GM12878 (cell line): ENCODE results near the gene IL18RAP. TPM values are rescaled to one million over a fixed set of nuclear protein-coding genes. Genes with fewer than 3 reads are reported as not detected.

Experiments used
- ATAC-seq: fragments of 200-7000 bp; cut with Tn5 transposase; 3 replicates; pipeline ENCODE4 v1.9.1; 2020; ENCODE audit warnings: mild to moderate bottlenecking, moderate library complexity
- BruUV-seq: library from RNA; stranded (reverse); fragments of 400-500 nt; replicated peaks from 2 replicates; lab custom pipeline; 2021; lab: Mats Ljungman, UMichigan
- CTCF ChIA-PET: fragments of 300-600 bp; sonication (Branson Sonifier 250); formaldehyde crosslinking; extraction: SDS; loops from one replicate; lab custom pipeline; 2021; ENCODE audit warnings: inconsistent platforms; lab: Yijun Ruan, JAX
- POLR2A ChIA-PET: fragments of 350-600 bp; formaldehyde crosslinking; extraction: SDS; loops from one replicate; lab custom pipeline; 2021; ENCODE audit warnings: inconsistent platforms; lab: Charles Lee
- RAD21 ChIA-PET: fragments of 300-600 bp; sonication (Branson Sonifier 250); formaldehyde crosslinking; loops from one replicate; lab custom pipeline; 2023; ENCODE audit warnings: antibody characterized with exemption; ENCODE audit not compliant: unreplicated experiment; lab: Charles Lee
- SMC1A ChIA-PET: fragments of 300-600 bp; sonication (Branson Sonifier 250); formaldehyde crosslinking; loops from one replicate; lab custom pipeline; 2023; ENCODE audit not compliant: unreplicated experiment, uncharacterized antibody; lab: Charles Lee
- DNase-seq: peaks from one replicate; pipeline ENCODE4 v3.0.0-alpha.2; 2011; ENCODE audit warnings: low read depth, low spot score
- FAIRE-seq: peaks from 3 replicates; lab custom pipeline; 2011; peaks lifted over from hg19 to GRCh38; lab: Jason Lieb, UNC
- H2AFZ ChIP-seq: 2 replicates; pipeline ENCODE4 v1.6.0; 2011; ENCODE audit warnings: low read depth, low read length, control low read depth; ENCODE audit not compliant: control insufficient read depth
- H3K27ac ChIP-seq: 2 replicates; pipeline ENCODE4 v1.5.1; 2011; ENCODE audit warnings: control low read depth; ENCODE audit not compliant: control insufficient read depth, insufficient read depth
- H3K27me3 ChIP-seq, 2 experiments: replicated peaks in 1 of 2; 2 replicates each; pipeline versions ENCODE4 v1.6.0 to v1.6.1; 2011; ENCODE audit warnings: low read length in 1 of 2; ENCODE audit not compliant: control insufficient read depth in 2 of 2, insufficient read depth in 2 of 2
- H3K36me3 ChIP-seq, 2 experiments: 2 replicates each; pipeline ENCODE4 v1.5.1; 2011; ENCODE audit warnings: low read length in 1 of 2; ENCODE audit not compliant: control insufficient read depth in 2 of 2, insufficient read depth in 2 of 2
- H3K4me1 ChIP-seq: 2 replicates; pipeline ENCODE4 v1.6.1; 2011; ENCODE audit warnings: mild to moderate bottlenecking, low read length, moderate library complexity, mixed read lengths; ENCODE audit not compliant: control insufficient read depth, insufficient read depth
- H3K4me2 ChIP-seq: 2 replicates; pipeline ENCODE4 v1.6.0; 2011; ENCODE audit warnings: control low read depth; ENCODE audit not compliant: control insufficient read depth, insufficient read depth
- H3K4me3 ChIP-seq: fragments of 200-600 bp; sonication (generic); 2 replicates; pipeline ENCODE4 v1.5.1; 2016
- H3K79me2 ChIP-seq: 2 replicates; pipeline ENCODE4 v1.6.0; 2011; ENCODE audit warnings: low read length; ENCODE audit not compliant: control insufficient read depth, insufficient read depth
- H3K9ac ChIP-seq: 2 replicates; pipeline ENCODE4 v1.8.0; 2011; ENCODE audit warnings: low read length, control low read depth, mixed read lengths; ENCODE audit not compliant: control insufficient read depth, insufficient read depth
- H3K9me3 ChIP-seq: replicated peaks from 3 replicates; pipeline ENCODE4 v1.5.1; 2011; ENCODE audit warnings: mild to moderate bottlenecking, low read length; ENCODE audit not compliant: control insufficient read depth, insufficient read depth
- H4K20me1 ChIP-seq: 2 replicates; pipeline ENCODE4 v1.6.0; 2011; ENCODE audit not compliant: control insufficient read depth, insufficient read depth
- CREB1 ChIP-seq: IDR thresholded peaks from 2 replicates; pipeline ENCODE4 v1.6.1; 2012; ENCODE audit warnings: low read depth, mild to moderate bottlenecking, inconsistent platforms
- JUNB ChIP-seq: IDR thresholded peaks from 2 replicates; pipeline ENCODE4 v1.6.1; 2016; ENCODE audit warnings: antibody characterized with exemption, mild to moderate bottlenecking
- MTA2 ChIP-seq: fragments of 450-650 bp; IDR thresholded peaks from 2 replicates; pipeline ENCODE4 v1.6.1; 2016; ENCODE audit warnings: low read depth, mild to moderate bottlenecking, moderate library complexity
- MXI1 ChIP-seq: fragments of 150-350 bp; IDR thresholded peaks from 2 replicates; pipeline ENCODE4 v1.6.1; 2011; ENCODE audit warnings: low read depth, mild to moderate bottlenecking, inconsistent platforms, low read length, improper control_type of control experiment
- RFX5 ChIP-seq: IDR thresholded peaks from 2 replicates; pipeline ENCODE4 v1.6.1; 2011; ENCODE audit warnings: low read depth, low read length, improper control_type of control experiment
- SMC3 ChIP-seq: IDR thresholded peaks from 2 replicates; pipeline ENCODE4 v1.6.1; 2011; ENCODE audit warnings: low read length, improper control_type of control experiment, borderline replicate concordance
- STAT1 ChIP-seq: fragments of 450-650 bp; conservative IDR thresholded peaks from 2 replicates; pipeline ENCODE4 v1.6.1; 2014; ENCODE audit warnings: antibody characterized with exemption, mild to moderate bottlenecking
- TARDBP ChIP-seq: IDR thresholded peaks from 2 replicates; pipeline ENCODE4 v1.6.1; 2016; ENCODE audit warnings: borderline replicate concordance
- TBL1XR1 ChIP-seq: IDR thresholded peaks from 2 replicates; pipeline ENCODE4 v1.6.1; 2012; ENCODE audit warnings: low read depth, low read length, improper control_type of control experiment
- ZBTB11 ChIP-seq: fragments of 450-650 bp; formaldehyde crosslinking; IDR thresholded peaks from 2 replicates; pipeline ENCODE4 v1.5.0; 2022; ENCODE audit warnings: mild to moderate bottlenecking, missing genetic modification characterization
- WGBS: methylation state at CpG from one replicate; pipeline ENCODE4 v1.1.6; 2016; ENCODE audit warnings: low lambda C conversion rate; ENCODE audit not compliant: insufficient replicate concordance, insufficient coverage; ENCODE audit errors: missing lambda C conversion rate; 5-methylcytosine and 5-hydroxymethylcytosine counted together
- in situ Hi-C: fragments of 300-500 bp; cut with MboI; formaldehyde crosslinking; loops from 9 replicates; pipeline ENCODE4 v1.14.3; 2018; ENCODE audit warnings: mixed read lengths
- intact Hi-C: fragments of 100-400 bp; cut with micrococcal nuclease; formaldehyde crosslinking; loops from one replicate; pipeline ENCODE4 v1.14.2; 2022; ENCODE audit not compliant: unreplicated experiment
- polyA plus RNA-seq, 11 experiments: library from polyadenylated mRNA; depleted of rRNA in 4 of 11; unstranded in 6 of 11; stranded (reverse) in 5 of 11; fragments of >200 nt; fragmentation: Nextera tagmentation in 4 of 11; fragmentation: Illumina TruSeq in 1 of 11; extraction: Ambion mirVana in 4 of 11; extraction: Trizol in 1 of 11; gene quantifications; 1 replicate in 1 of 11; 2 replicates in 10 of 11; pipeline versions ENCODE4 v1.2.1 to v1.2.3, GENCODE V29; 2011 to 2016; ENCODE audit warnings: inconsistent platforms in 2 of 11, missing spikeins in 2 of 11, low read depth in 1 of 11
- total RNA-seq, 4 experiments: library from RNA; depleted of rRNA in 3 of 4; stranded (reverse); fragments of >200 nt in 3 of 4; fragmentation: Illumina TruSeq in 1 of 4; extraction: Trizol in 1 of 4; gene quantifications; 2 replicates each; pipeline versions ENCODE4 v1.2.1 to v1.2.3, GENCODE V29; 2013 to 2021
- TF ChIP-seq, protein P1 (sequence below), 3 experiments: IDR thresholded peaks in 2 of 3; conservative IDR thresholded peaks in 1 of 3; 2 replicates each; pipeline ENCODE4 v1.5.1; 2011; ENCODE audit warnings: low read depth in 3 of 3, low read length in 3 of 3, mild to moderate bottlenecking in 3 of 3, control low read depth in 2 of 3, moderate library complexity in 2 of 3, inconsistent platforms in 1 of 3, mixed read lengths in 1 of 3; ENCODE audit not compliant: control insufficient read depth in 2 of 3, insufficient read depth in 1 of 3; ENCODE audit errors: extremely low read depth in 1 of 3
- TF ChIP-seq, protein P2 (sequence below): IDR thresholded peaks from 2 replicates; pipeline ENCODE4 v1.6.1; 2012; ENCODE audit warnings: low read length, inconsistent platforms
- TF ChIP-seq, protein P3 (sequence below): IDR thresholded peaks from 2 replicates; pipeline ENCODE4 v1.6.1; 2012; ENCODE audit warnings: low read depth, low read length, improper control_type of control experiment
- TF ChIP-seq, protein P4 (sequence below): IDR thresholded peaks from 2 replicates; pipeline ENCODE4 v1.6.1; 2011; ENCODE audit warnings: low read depth, mild to moderate bottlenecking, low read length, moderate library complexity, borderline replicate concordance; ENCODE audit errors: extremely low read depth
- TF ChIP-seq, protein P5 (sequence below): IDR thresholded peaks from 2 replicates; pipeline ENCODE4 v1.6.1; 2011; ENCODE audit warnings: borderline replicate concordance, low read depth, mild to moderate bottlenecking, moderate library complexity, mixed read lengths, low read length; ENCODE audit not compliant: insufficient read depth; ENCODE audit errors: extremely low read length

IL18RAP gene
- total and polyA plus RNA-seq, 10 of the 15 experiments (the other 5 are each of a cell fraction or from before 2014, with no cell fraction given): 0.37 to 1.6 (median 0.75) TPM; not detected in 1

- ChIA-PET SMC1A (interaction anchor here (0.9 to 4.7 kb wide), 3 partner anchors 8 to 15 kb away, joined by 3 to 19 read pairs (median 4); no protein-coding TSS in a partner anchor), CTCF (interaction anchor here (0.6 to 4.0 kb wide), 7 partner anchors 14 to 391 kb away, joined by 3 to 20 read pairs (median 5); no protein-coding TSS in a partner anchor), POLR2A (no interaction called here), RAD21 (interaction anchor here (0.7 to 1.4 kb wide), 2 partner anchors 187 to 344 kb away, joined by 4 to 5 read pairs; no protein-coding TSS in a partner anchor)
- Histone ChIP-seq H3K27ac (no peak overlapping the region), H3K27me3 (no peaks in the 10 kb centered on the region), H3K79me2 (no peaks in the 10 kb centered on the region), H3K4me3 (no peak overlapping the region), H3K36me3 (no peaks in the 10 kb centered on the region), H3K9ac (no peak overlapping the region), H2AFZ (no peak overlapping the region), H3K9me3 (no peaks in the 10 kb centered on the region; the same call in 1 of the 3 replicates), H3K4me2 (no peak overlapping the region), H4K20me1 (no peaks in the 10 kb centered on the region), H3K4me1 (peaks cover 32% of the 10 kb centered on the region)
- ATAC-seq: no peak
- 42% methylated on average over 1 of the region's 1 CpG for WGBS
- intact Hi-C loops: no loop called here
- in situ Hi-C loops: no loop called here
- TF ChIP-seq, protein P1, sequence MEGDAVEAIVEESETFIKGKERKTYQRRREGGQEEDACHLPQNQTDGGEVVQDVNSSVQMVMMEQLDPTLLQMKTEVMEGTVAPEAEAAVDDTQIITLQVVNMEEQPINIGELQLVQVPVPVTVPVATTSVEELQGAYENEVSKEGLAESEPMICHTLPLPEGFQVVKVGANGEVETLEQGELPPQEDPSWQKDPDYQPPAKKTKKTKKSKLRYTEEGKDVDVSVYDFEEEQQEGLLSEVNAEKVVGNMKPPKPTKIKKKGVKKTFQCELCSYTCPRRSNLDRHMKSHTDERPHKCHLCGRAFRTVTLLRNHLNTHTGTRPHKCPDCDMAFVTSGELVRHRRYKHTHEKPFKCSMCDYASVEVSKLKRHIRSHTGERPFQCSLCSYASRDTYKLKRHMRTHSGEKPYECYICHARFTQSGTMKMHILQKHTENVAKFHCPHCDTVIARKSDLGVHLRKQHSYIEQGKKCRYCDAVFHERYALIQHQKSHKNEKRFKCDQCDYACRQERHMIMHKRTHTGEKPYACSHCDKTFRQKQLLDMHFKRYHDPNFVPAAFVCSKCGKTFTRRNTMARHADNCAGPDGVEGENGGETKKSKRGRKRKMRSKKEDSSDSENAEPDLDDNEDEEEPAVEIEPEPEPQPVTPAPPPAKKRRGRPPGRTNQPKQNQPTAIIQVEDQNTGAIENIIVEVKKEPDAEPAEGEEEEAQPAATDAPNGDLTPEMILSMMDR (IDR thresholded peaks at IDR 0.05 in 2 of 3, conservative IDR thresholded peaks at IDR 0.05 in 1 of 3; ENCODE audit: control insufficient read depth in 2 of 3, extremely low read depth in 1 of 3, insufficient read depth in 1 of 3, low read depth in 3 of 3, low read length in 3 of 3): no peak
- TF ChIP-seq CREB1 (no peak), MXI1 (no peak), RFX5 (no peak), TBL1XR1 (no peak), ZBTB11 (CRISPR knock-in tag) (no peak), TARDBP (no peak), STAT1 (no peak), JUNB (no peak), MTA2 (no peak), SMC3 (no peak)
- TF ChIP-seq, protein P2, sequence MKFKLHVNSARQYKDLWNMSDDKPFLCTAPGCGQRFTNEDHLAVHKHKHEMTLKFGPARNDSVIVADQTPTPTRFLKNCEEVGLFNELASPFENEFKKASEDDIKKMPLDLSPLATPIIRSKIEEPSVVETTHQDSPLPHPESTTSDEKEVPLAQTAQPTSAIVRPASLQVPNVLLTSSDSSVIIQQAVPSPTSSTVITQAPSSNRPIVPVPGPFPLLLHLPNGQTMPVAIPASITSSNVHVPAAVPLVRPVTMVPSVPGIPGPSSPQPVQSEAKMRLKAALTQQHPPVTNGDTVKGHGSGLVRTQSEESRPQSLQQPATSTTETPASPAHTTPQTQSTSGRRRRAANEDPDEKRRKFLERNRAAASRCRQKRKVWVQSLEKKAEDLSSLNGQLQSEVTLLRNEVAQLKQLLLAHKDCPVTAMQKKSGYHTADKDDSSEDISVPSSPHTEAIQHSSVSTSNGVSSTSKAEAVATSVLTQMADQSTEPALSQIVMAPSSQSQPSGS: no peak
- TF ChIP-seq, protein P3, sequence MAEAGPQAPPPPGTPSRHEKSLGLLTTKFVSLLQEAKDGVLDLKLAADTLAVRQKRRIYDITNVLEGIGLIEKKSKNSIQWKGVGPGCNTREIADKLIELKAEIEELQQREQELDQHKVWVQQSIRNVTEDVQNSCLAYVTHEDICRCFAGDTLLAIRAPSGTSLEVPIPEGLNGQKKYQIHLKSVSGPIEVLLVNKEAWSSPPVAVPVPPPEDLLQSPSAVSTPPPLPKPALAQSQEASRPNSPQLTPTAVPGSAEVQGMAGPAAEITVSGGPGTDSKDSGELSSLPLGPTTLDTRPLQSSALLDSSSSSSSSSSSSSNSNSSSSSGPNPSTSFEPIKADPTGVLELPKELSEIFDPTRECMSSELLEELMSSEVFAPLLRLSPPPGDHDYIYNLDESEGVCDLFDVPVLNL: no peak
- TF ChIP-seq, protein P4, sequence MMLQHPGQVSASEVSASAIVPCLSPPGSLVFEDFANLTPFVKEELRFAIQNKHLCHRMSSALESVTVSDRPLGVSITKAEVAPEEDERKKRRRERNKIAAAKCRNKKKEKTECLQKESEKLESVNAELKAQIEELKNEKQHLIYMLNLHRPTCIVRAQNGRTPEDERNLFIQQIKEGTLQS: no peak
- TF ChIP-seq, protein P5, sequence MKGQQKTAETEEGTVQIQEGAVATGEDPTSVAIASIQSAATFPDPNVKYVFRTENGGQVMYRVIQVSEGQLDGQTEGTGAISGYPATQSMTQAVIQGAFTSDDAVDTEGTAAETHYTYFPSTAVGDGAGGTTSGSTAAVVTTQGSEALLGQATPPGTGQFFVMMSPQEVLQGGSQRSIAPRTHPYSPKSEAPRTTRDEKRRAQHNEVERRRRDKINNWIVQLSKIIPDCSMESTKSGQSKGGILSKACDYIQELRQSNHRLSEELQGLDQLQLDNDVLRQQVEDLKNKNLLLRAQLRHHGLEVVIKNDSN: no peak
- no peak for FAIRE-seq
- no TSS peak for BruUV-seq
- DNase-seq: no peak
Measured at GRCh38 chr2:102427249-102427648, 4.3 kb downstream of the IL18RAP start.
